ENCODE results near the gene METTL16.

DNA sequence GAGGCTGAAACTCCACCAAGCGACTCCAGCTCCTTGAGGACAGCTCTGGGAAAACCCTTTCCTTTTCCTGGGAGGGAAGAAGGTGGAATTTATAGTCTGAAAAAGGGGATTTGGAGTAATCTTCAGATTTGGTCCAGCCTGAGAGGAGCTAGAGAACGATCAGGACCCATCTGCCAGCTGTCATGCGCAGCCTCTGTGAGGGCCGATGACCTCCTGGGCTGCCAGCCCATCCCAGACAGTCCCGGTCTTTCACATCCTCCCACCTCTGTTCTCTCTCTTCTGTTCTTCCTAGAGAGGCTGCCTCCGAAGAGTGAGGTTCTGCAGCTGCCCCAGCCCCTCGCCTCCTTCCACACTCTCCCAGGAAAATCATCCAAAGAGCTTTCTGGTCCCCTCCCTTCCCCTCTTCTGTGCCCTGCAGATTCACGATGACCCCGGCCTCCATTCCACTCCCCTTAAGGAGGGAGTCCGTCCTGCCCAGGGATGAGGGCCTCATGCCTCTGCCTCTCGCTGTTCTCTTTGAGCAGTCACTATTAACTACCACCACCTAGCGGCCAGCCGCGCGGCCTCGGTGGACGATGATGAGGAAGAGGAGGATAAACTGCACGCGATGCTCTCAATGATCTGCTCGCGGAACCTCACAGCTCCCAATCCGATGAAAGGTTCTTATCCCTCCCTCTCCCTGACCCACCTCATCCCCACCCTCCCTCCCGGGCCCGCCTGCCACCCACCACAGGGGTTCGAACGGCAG lies 144.8 kb downstream of the METTL16 start:
- TF ChIP-seq CTCF (IDR thresholded peaks at IDR 0.05) (no peak), EZH2 (IDR thresholded peaks at IDR 0.05; ENCODE audit: borderline replicate concordance, insufficient read depth, low read depth, low read length, poor library complexity, severe bottlenecking) (no peak)

Measured in B cell (primary cell).